K562 (cell line): ENCODE results near the gene WNK2. TPM values are rescaled to one million over a fixed set of nuclear protein-coding genes. Genes with fewer than 3 reads are reported as not detected.

Experiments
- ATAC-seq: fragments of 200-7000 bp; cut with Tn5 transposase; 3 replicates; pipeline ENCODE4 v1.9.1; 2020; ENCODE audit warnings: moderate library complexity
- BruUV-seq: library from RNA; stranded (reverse); fragments of 400-500 nt; replicated peaks from 2 replicates; lab custom pipeline; 2021; lab: Mats Ljungman, UMichigan
- CTCF ChIA-PET: fragments of 300-600 bp; formaldehyde crosslinking; extraction: SDS; loops from one replicate; lab custom pipeline; 2021; ENCODE audit warnings: low intra/inter-chr PET ratio; lab: Yijun Ruan, JAX
- POLR2A ChIA-PET: fragments of 300-600, 350-650 bp; sonication (Branson Sonifier 250); formaldehyde crosslinking; extraction: SDS; loops from one replicate; lab custom pipeline; 2021; ENCODE audit warnings: antibody characterized with exemption, inconsistent platforms; lab: Yijun Ruan, JAX
- DNase-seq, 4 experiments: peaks; one replicate each; pipeline versions ENCODE4 v3.0.0 to v3.0.0-alpha.2; 2011 to 2018; ENCODE audit warnings: low spot score in 3 of 4, mixed read lengths in 3 of 4; ENCODE audit errors: extremely low read depth in 1 of 4
- FAIRE-seq: peaks from 2 replicates; lab custom pipeline; 2011; peaks lifted over from hg19 to GRCh38; lab: Jason Lieb, UNC
- H2AFZ ChIP-seq: 2 replicates; pipeline ENCODE4 v1.6.0; 2011; ENCODE audit warnings: low read depth, low read length, control low read depth, inconsistent platforms
- H3K27ac ChIP-seq: fragments of 200-600 bp; 3 replicates; pipeline ENCODE4 v1.8.0; 2011; ENCODE audit warnings: low read depth, mild to moderate bottlenecking, control low read depth, inconsistent platforms, low read length, moderate library complexity, mixed read lengths; ENCODE audit errors: extremely low read depth
- H3K27me3 ChIP-seq, 2 experiments: fragments of 300-600 bp in 1 of 2; 2 replicates in 1 of 2; 3 replicates in 1 of 2; pipeline versions ENCODE4 v1.6.0 to v1.8.0; 2011; ENCODE audit warnings: inconsistent platforms in 2 of 2, low read length in 2 of 2, mild to moderate bottlenecking in 1 of 2, mixed read lengths in 1 of 2, moderate library complexity in 1 of 2; ENCODE audit not compliant: control insufficient read depth in 2 of 2, insufficient read depth in 2 of 2
- H3K36me3 ChIP-seq: fragments of 300-600 bp; 3 replicates; pipeline ENCODE4 v1.8.0; 2011; ENCODE audit warnings: mild to moderate bottlenecking, low read length, inconsistent platforms; ENCODE audit not compliant: control insufficient read depth, insufficient read depth
- H3K4me1 ChIP-seq, 2 experiments: fragments of 200-600 bp in 1 of 2; replicated peaks in 1 of 2; 2 replicates in 1 of 2; 3 replicates in 1 of 2; pipeline versions ENCODE4 v1.5.1 to v1.8.0; 2011; ENCODE audit warnings: inconsistent platforms in 2 of 2, low read length in 2 of 2, mild to moderate bottlenecking in 1 of 2, mixed read lengths in 1 of 2, moderate library complexity in 1 of 2; ENCODE audit not compliant: control insufficient read depth in 2 of 2, insufficient read depth in 2 of 2
- H3K4me2 ChIP-seq: 2 replicates; pipeline ENCODE4 v1.6.1; 2011; ENCODE audit warnings: low read length, control low read depth, inconsistent platforms, mixed read lengths; ENCODE audit not compliant: insufficient read depth
- H3K4me3 ChIP-seq: fragments of 200-600 bp; sonication (generic), shearing (Covaris generic); 2 replicates; pipeline ENCODE4 v1.5.1; 2016; ENCODE audit warnings: control low read depth, inconsistent platforms
- H3K79me2 ChIP-seq: fragments of 200-600 bp; 3 replicates; pipeline ENCODE4 v1.8.0; 2011; ENCODE audit warnings: low read length, inconsistent platforms; ENCODE audit not compliant: control insufficient read depth, insufficient read depth
- H3K9ac ChIP-seq, 2 experiments: 2 replicates each; pipeline versions ENCODE4 v1.6.0 to v1.6.1; 2011; ENCODE audit warnings: low read depth in 2 of 2, low read length in 2 of 2, control low read depth in 1 of 2, inconsistent platforms in 1 of 2, mild to moderate bottlenecking in 1 of 2, mixed read lengths in 1 of 2; ENCODE audit not compliant: insufficient read depth in 1 of 2
- H3K9me1 ChIP-seq: one replicate; pipeline ENCODE4 v1.6.0; 2011; ENCODE audit warnings: inconsistent platforms, mild to moderate bottlenecking, low read length, moderate library complexity; ENCODE audit not compliant: control insufficient read depth, insufficient read depth
- H3K9me3 ChIP-seq: replicated peaks from 2 replicates; pipeline ENCODE4 v1.5.1; 2011; ENCODE audit warnings: low read depth, low read length, inconsistent platforms; ENCODE audit not compliant: control insufficient read depth, insufficient read depth
- H4K20me1 ChIP-seq: replicated peaks from 2 replicates; pipeline ENCODE4 v1.6.1; 2011; ENCODE audit warnings: low read length, inconsistent platforms, mixed read lengths; ENCODE audit not compliant: control insufficient read depth, insufficient read depth
- CEBPG ChIP-seq, 3 experiments: fragments of 200-800 bp in 1 of 3; sonication (Bioruptor generic) in 1 of 3; sonication (generic) in 1 of 3; formaldehyde crosslinking in 1 of 3; IDR thresholded peaks in 2 of 3; conservative IDR thresholded peaks in 1 of 3; 2 replicates each; pipeline versions ENCODE4 v1.6.1 to v1.8.0; 2016 to 2022; ENCODE audit warnings: missing compliant biosample characterization in 2 of 3, missing genetic modification characterization in 2 of 3, mild to moderate bottlenecking in 1 of 3, missing genetic modification reagents in 1 of 3
- HDAC2 ChIP-seq: fragments of 450-650 bp; IDR thresholded peaks from 2 replicates; pipeline ENCODE4 v1.6.1; 2016; ENCODE audit warnings: mild to moderate bottlenecking
- HNRNPUL1 ChIP-seq: fragments of 200-400 bp; formaldehyde crosslinking; IDR thresholded peaks from 2 replicates; pipeline ENCODE4 v1.6.1; 2017; ENCODE audit warnings: low read length
- NFIC ChIP-seq: fragments of 450-650 bp; IDR thresholded peaks from 2 replicates; pipeline ENCODE4 v1.6.1; 2017; ENCODE audit warnings: mild to moderate bottlenecking, inconsistent platforms
- TCF3 ChIP-seq: sonication (generic); formaldehyde crosslinking; IDR thresholded peaks from 2 replicates; pipeline ENCODE4 v1.4.0; 2020; ENCODE audit warnings: mild to moderate bottlenecking, missing genetic modification reagents
- THAP12 ChIP-seq: fragments of 250-450 bp; sonication (Bioruptor Pico); IDR thresholded peaks from 2 replicates; pipeline ENCODE4 v1.9.0; 2021; ENCODE audit warnings: mild to moderate bottlenecking, inconsistent platforms
- ZNF436 ChIP-seq: fragments of 250-450, 450-650 bp; sonication (Bioruptor Pico); formaldehyde crosslinking; IDR thresholded peaks from 2 replicates; pipeline ENCODE4 v1.7.0; 2020; ENCODE audit warnings: mild to moderate bottlenecking
- WGBS: fragments of 100-300 bp; shearing (Covaris generic); methylation state at CpG from one replicate; pipeline ENCODE4 v1.1.6; 2016; ENCODE audit warnings: low coverage, mixed read lengths; ENCODE audit not compliant: insufficient coverage; ENCODE audit errors: missing lambda C conversion rate; 5-methylcytosine and 5-hydroxymethylcytosine counted together
- in situ Hi-C: fragments of 300-500 bp; cut with MboI; formaldehyde crosslinking; loops from 4 replicates; pipeline ENCODE4 v1.15.0; 2018; ENCODE audit warnings: inconsistent platforms, mixed read lengths
- intact Hi-C: fragments of 100-400 bp; cut with micrococcal nuclease; formaldehyde crosslinking; loops from 2 replicates; pipeline ENCODE4 v1.14.2; 2022
- polyA plus RNA-seq, 8 experiments: library from polyadenylated mRNA; depleted of rRNA in 4 of 8; stranded (reverse) in 5 of 8; unstranded in 3 of 8; fragments of >200 nt; fragmentation: Nextera tagmentation in 2 of 8; fragmentation: Illumina TruSeq in 1 of 8; extraction: Ambion mirVana in 2 of 8; extraction: Trizol in 1 of 8; gene quantifications; 2 replicates each; pipeline versions ENCODE4 v1.2.1 to v1.2.3, GENCODE V29; 2011 to 2014; ENCODE audit warnings: inconsistent platforms in 1 of 8, missing spikeins in 1 of 8
- total RNA-seq, 7 experiments: library from RNA; depleted of rRNA in 6 of 7; stranded (reverse); fragments of >200 nt in 6 of 7; fragmentation: Illumina TruSeq in 2 of 7; extraction: Trizol in 2 of 7; gene quantifications; 2 replicates each; pipeline versions ENCODE4 v1.2.1 to v1.2.3, GENCODE V29; 2011 to 2021; ENCODE audit warnings: low replicate concordance in 1 of 7

WNK2 gene
- total and polyA plus RNA-seq, 9 of the 15 experiments (the other 6 are each of a cell fraction or from before 2014, with no cell fraction given): 0.36 to 3.3 (median 0.64) TPM; not detected in 2

GRCh38 chr9:93236541-93237206, 52.7 kb downstream of the WNK2 start:
- H3K79me2 ChIP-seq: no peaks in the 10 kb centered on the region
- H3K4me1 ChIP-seq: no peaks in the 10 kb centered on the region; a peak in 1 of 5 replicates
- H3K9me1 ChIP-seq: no peaks in the 10 kb centered on the region
- no TSS peak for BruUV-seq
- no peak overlapping the region for H3K4me3 ChIP-seq
- H2AFZ ChIP-seq: no peak overlapping the region
- 4% methylated on average over 15 of the region's 15 CpGs for WGBS
- H3K27ac ChIP-seq: no peak overlapping the region
- DNase-seq: no peak
- intact Hi-C loops (no loop called here), in situ Hi-C loops (no loop called here)
- no peak for TF ChIP-seq TCF3 (CRISPR knock-in tag)
- no peak for TF ChIP-seq HNRNPUL1
- TF ChIP-seq CEBPG (CRISPR knock-in tag; IDR thresholded peaks at IDR 0.05): no peak
- no peak for TF ChIP-seq CEBPG (tag; conservative IDR thresholded peaks at IDR 0.05 in 1 of 2, IDR thresholded peaks at IDR 0.05 in 1 of 2)
- no peak for TF ChIP-seq HDAC2
- peak; percentile 32 for TF ChIP-seq NFIC
- no peak for TF ChIP-seq THAP12
- no peak for TF ChIP-seq ZNF436 (CRISPR knock-in tag)
- H3K4me2 ChIP-seq: no peak overlapping the region
- no peak for ATAC-seq
- no peak overlapping the region for H3K9ac ChIP-seq
- no peaks in the 10 kb centered on the region for H3K36me3 ChIP-seq
- peaks cover 2 to 61% of the 10 kb centered on the region in 2 experiments; a peak in 3 of 5 replicates for H3K27me3 ChIP-seq
- H3K9me3 ChIP-seq: no peaks in the 10 kb centered on the region
- POLR2A ChIA-PET: no interaction called here
- no peak for FAIRE-seq
- H4K20me1 ChIP-seq: 0 out of 2 replicates have a peak, but pooled peaks cover 6% of the 10 kb centered on the region
- CTCF ChIA-PET: no interaction called here
